T-helper 1 cell treated with Interleukin-12 subunit alpha and Interleukin-12 subunit beta and Interleukin-4 antibody, amounts not matched to agents 30 μg/mL and 1 μg/mL, for 36 hours (primary cell): ENCODE measurements around the gene PCMTD2.

ENCODE experiments used
- H3K27ac Mint-ChIP-seq: one replicate; pipeline ENCODE4 v1.8.0; 2021; ENCODE audit warnings: mild to moderate bottlenecking, mixed read lengths
- H3K27me3 Mint-ChIP-seq: one replicate; pipeline ENCODE4 v1.8.0; 2021; ENCODE audit warnings: low read depth, mixed read lengths
- H3K36me3 Mint-ChIP-seq: one replicate; pipeline ENCODE4 v1.8.0; 2021; ENCODE audit warnings: low read depth, mixed read lengths
- H3K4me1 Mint-ChIP-seq: one replicate; pipeline ENCODE4 v1.8.0; 2021; ENCODE audit warnings: low read depth, mixed read lengths
- H3K4me3 Mint-ChIP-seq: one replicate; pipeline ENCODE4 v1.8.0; 2021; ENCODE audit warnings: mild to moderate bottlenecking, moderate library complexity, mixed read lengths
- H3K9me3 Mint-ChIP-seq: one replicate; pipeline ENCODE4 v1.8.0; 2021; ENCODE audit warnings: mixed read lengths

The PCMTD2 gene

GRCh38 chr20:64219730-64220129 lies 35.8 kb upstream of the PCMTD2 start:
- Mint-ChIP-seq H3K27me3 (no peaks in the 10 kb centered on the region), H3K27ac (no peak overlapping the region), H3K36me3 (no peaks in the 10 kb centered on the region), H3K9me3 (no peaks in the 10 kb centered on the region), H3K4me3 (no peak overlapping the region), H3K4me1 (peaks cover 2% of the 10 kb centered on the region)

- Mint-ChIP-seq H3K27me3 (no peaks in the 10 kb centered on the region), H3K4me1 (no peaks in the 10 kb centered on the region), H3K9me3 (no peaks in the 10 kb centered on the region), H3K27ac (no peak overlapping the region), H3K4me3 (no peak overlapping the region), H3K36me3 (no peaks in the 10 kb centered on the region)
Observed at GRCh38 chr20:64220420-64220819, 35.1 kb upstream of the PCMTD2 start.

- no peak overlapping the region for H3K27ac Mint-ChIP-seq
- H3K4me3 Mint-ChIP-seq: no peak overlapping the region
- H3K36me3 Mint-ChIP-seq: no peaks in the 10 kb centered on the region
- no peaks in the 10 kb centered on the region for H3K9me3 Mint-ChIP-seq
- no peaks in the 10 kb centered on the region for H3K4me1 Mint-ChIP-seq
- H3K27me3 Mint-ChIP-seq: no peaks in the 10 kb centered on the region
Observed at GRCh38 chr20:64220891-64221527, 34.5 kb upstream of the PCMTD2 start.

GRCh38 chr20:64222291-64222735 lies 33.2 kb upstream of the PCMTD2 start:
- Mint-ChIP-seq H3K36me3 (no peaks in the 10 kb centered on the region), H3K27me3 (no peaks in the 10 kb centered on the region), H3K4me1 (no peaks in the 10 kb centered on the region), H3K27ac (no peak overlapping the region), H3K4me3 (no peak overlapping the region), H3K9me3 (no peaks in the 10 kb centered on the region)

GRCh38 chr20:64222851-64223525 lies 32.6 kb upstream of the PCMTD2 start:
- H3K4me3 Mint-ChIP-seq: no peak overlapping the region
- H3K36me3 Mint-ChIP-seq: no peaks in the 10 kb centered on the region
- no peaks in the 10 kb centered on the region for H3K9me3 Mint-ChIP-seq
- no peaks in the 10 kb centered on the region for H3K27me3 Mint-ChIP-seq
- no peak overlapping the region for H3K27ac Mint-ChIP-seq
- no peaks in the 10 kb centered on the region for H3K4me1 Mint-ChIP-seq

- Mint-ChIP-seq H3K4me3 (no peak overlapping the region), H3K27me3 (no peaks in the 10 kb centered on the region), H3K4me1 (no peaks in the 10 kb centered on the region), H3K27ac (no peak overlapping the region), H3K9me3 (no peaks in the 10 kb centered on the region), H3K36me3 (no peaks in the 10 kb centered on the region)
Observed at GRCh38 chr20:64223526-64224067, 32.0 kb upstream of the PCMTD2 start.

- no peaks in the 10 kb centered on the region for H3K36me3 Mint-ChIP-seq
- H3K27ac Mint-ChIP-seq: no peak overlapping the region
- no peaks in the 10 kb centered on the region for H3K4me1 Mint-ChIP-seq
- no peaks in the 10 kb centered on the region for H3K27me3 Mint-ChIP-seq
- no peak overlapping the region for H3K4me3 Mint-ChIP-seq
- H3K9me3 Mint-ChIP-seq: no peaks in the 10 kb centered on the region
Observed at GRCh38 chr20:64224351-64225170, 31.0 kb upstream of the PCMTD2 start.

- H3K9me3 Mint-ChIP-seq: no peaks in the 10 kb centered on the region
- H3K36me3 Mint-ChIP-seq: no peaks in the 10 kb centered on the region
- H3K4me1 Mint-ChIP-seq: no peaks in the 10 kb centered on the region
Observed at GRCh38 chr20:64225171-64225595, 30.4 kb upstream of the PCMTD2 start.

GRCh38 chr20:64225828-64226598 lies 29.5 kb upstream of the PCMTD2 start:
- Mint-ChIP-seq H3K4me3 (no peak overlapping the region), H3K27ac (no peak overlapping the region), H3K27me3 (no peaks in the 10 kb centered on the region), H3K4me1 (no peaks in the 10 kb centered on the region), H3K9me3 (no peaks in the 10 kb centered on the region), H3K36me3 (no peaks in the 10 kb centered on the region)

More at GRCh38 chr20:64225171-64225595, 30.4 kb upstream of the PCMTD2 start:
- H3K27ac Mint-ChIP-seq: no peak overlapping the region
- no peaks in the 10 kb centered on the region for H3K27me3 Mint-ChIP-seq
- H3K4me3 Mint-ChIP-seq: no peak overlapping the region

GRCh38 chr20:64226686-64227580 lies 28.6 kb upstream of the PCMTD2 start:
- Mint-ChIP-seq H3K9me3 (no peaks in the 10 kb centered on the region), H3K27me3 (no peaks in the 10 kb centered on the region), H3K27ac (no peak overlapping the region), H3K4me3 (no peak overlapping the region), H3K4me1 (no peaks in the 10 kb centered on the region), H3K36me3 (no peaks in the 10 kb centered on the region)

GRCh38 chr20:64228086-64228653 lies 27.4 kb upstream of the PCMTD2 start:
- H3K9me3 Mint-ChIP-seq: no peaks in the 10 kb centered on the region
- no peaks in the 10 kb centered on the region for H3K27me3 Mint-ChIP-seq
- H3K36me3 Mint-ChIP-seq: no peaks in the 10 kb centered on the region
- H3K27ac Mint-ChIP-seq: no peak overlapping the region
- H3K4me3 Mint-ChIP-seq: no peak overlapping the region
- no peaks in the 10 kb centered on the region for H3K4me1 Mint-ChIP-seq

GRCh38 chr20:64228751-64229506 lies 26.6 kb upstream of the PCMTD2 start:
- H3K4me3 Mint-ChIP-seq: no peak overlapping the region
- H3K36me3 Mint-ChIP-seq: no peaks in the 10 kb centered on the region
- H3K27ac Mint-ChIP-seq: no peak overlapping the region
- H3K4me1 Mint-ChIP-seq: no peaks in the 10 kb centered on the region
- H3K9me3 Mint-ChIP-seq: no peaks in the 10 kb centered on the region
- H3K27me3 Mint-ChIP-seq: no peaks in the 10 kb centered on the region
